Occipital lobe (tissue), 2 donors: ENCODE measurements around the gene ABCB10. TPM values are rescaled to one million over a fixed set of nuclear protein-coding genes. Genes with fewer than 3 reads are reported as not detected.
"Not testable (repeated sequence)": the region's sequence is repeated elsewhere in the genome, so short reads cannot be mapped to it uniquely, and the experiment has no call there.

Source experiments
- DNase-seq: peaks from one replicate; lab custom pipeline; 2025; lab: John Stamatoyannopoulos, UW
- total RNA-seq: library from RNA; depleted of rRNA; stranded (reverse); fragments of >200 nt; gene quantifications from one replicate; pipeline ENCODE4 v1.2.3, GENCODE V29; 2014

The ABCB10 gene
- total RNA-seq, 1 donor from 2014 or later: 17.3 TPM

GRCh38 chr1:229572286-229572685 lies 13.8 kb upstream of the ABCB10 start:
- DNase-seq: no peak

GRCh38 chr1:229570891-229571516 lies 12.5 kb upstream of the ABCB10 start:
- DNase-seq: no peak

- DNase-seq: no peak
Measured at GRCh38 chr1:229570305-229570704, 11.8 kb upstream of the ABCB10 start.

- no peak for DNase-seq
Measured at GRCh38 chr1:229567109-229567868, 8.8 kb upstream of the ABCB10 start.

GRCh38 chr1:229563701-229564100 lies 5.2 kb upstream of the ABCB10 start:
- DNase-seq: no peak

GRCh38 chr1:229563241-229563640 lies 4.7 kb upstream of the ABCB10 start:
- no peak for DNase-seq

GRCh38 chr1:229562686-229563085 lies 4.2 kb upstream of the ABCB10 start:
- DNase-seq: no peak

GRCh38 chr1:229561141-229561540 lies 2.6 kb upstream of the ABCB10 start:
- DNase-seq: no peak

GRCh38 chr1:229560124-229560523 lies 1.6 kb upstream of the ABCB10 start:
- DNase-seq: not testable (repeated sequence)

- DNase-seq: not testable (repeated sequence)
Measured at GRCh38 chr1:229559336-229559801, 862 bp upstream of the ABCB10 start.

- DNase-seq: peak; percentile 35
Measured at GRCh38 chr1:229557913-229558414, 543 bp downstream of the ABCB10 start.

GRCh38 chr1:229557200-229557850 lies 1.2 kb downstream of the ABCB10 start:
- no peak for DNase-seq

- no peak for DNase-seq
Measured at GRCh38 chr1:229554886-229555621, 3.5 kb downstream of the ABCB10 start.

GRCh38 chr1:229553621-229554130 lies 4.8 kb downstream of the ABCB10 start:
- no peak for DNase-seq

- no peak for DNase-seq
Measured at GRCh38 chr1:229552732-229553131, 5.8 kb downstream of the ABCB10 start.

- DNase-seq: no peak
Measured at GRCh38 chr1:229550812-229551567, 7.5 kb downstream of the ABCB10 start.

GRCh38 chr1:229547542-229547941 lies 11.0 kb downstream of the ABCB10 start:
- no peak for DNase-seq

- DNase-seq: no peak
Measured at GRCh38 chr1:229544587-229544986, 13.9 kb downstream of the ABCB10 start.

- no peak for DNase-seq
Measured at GRCh38 chr1:229539863-229540506, 18.5 kb downstream of the ABCB10 start.

GRCh38 chr1:229538945-229539344 lies 19.6 kb downstream of the ABCB10 start:
- DNase-seq: no peak
